ENCODE results near the gene PDE6B.
"Not testable (repeated sequence)": the region's sequence is repeated elsewhere in the genome, so short reads cannot be mapped to it uniquely, and the experiment has no call there.

Gene PDE6B

DNA sequence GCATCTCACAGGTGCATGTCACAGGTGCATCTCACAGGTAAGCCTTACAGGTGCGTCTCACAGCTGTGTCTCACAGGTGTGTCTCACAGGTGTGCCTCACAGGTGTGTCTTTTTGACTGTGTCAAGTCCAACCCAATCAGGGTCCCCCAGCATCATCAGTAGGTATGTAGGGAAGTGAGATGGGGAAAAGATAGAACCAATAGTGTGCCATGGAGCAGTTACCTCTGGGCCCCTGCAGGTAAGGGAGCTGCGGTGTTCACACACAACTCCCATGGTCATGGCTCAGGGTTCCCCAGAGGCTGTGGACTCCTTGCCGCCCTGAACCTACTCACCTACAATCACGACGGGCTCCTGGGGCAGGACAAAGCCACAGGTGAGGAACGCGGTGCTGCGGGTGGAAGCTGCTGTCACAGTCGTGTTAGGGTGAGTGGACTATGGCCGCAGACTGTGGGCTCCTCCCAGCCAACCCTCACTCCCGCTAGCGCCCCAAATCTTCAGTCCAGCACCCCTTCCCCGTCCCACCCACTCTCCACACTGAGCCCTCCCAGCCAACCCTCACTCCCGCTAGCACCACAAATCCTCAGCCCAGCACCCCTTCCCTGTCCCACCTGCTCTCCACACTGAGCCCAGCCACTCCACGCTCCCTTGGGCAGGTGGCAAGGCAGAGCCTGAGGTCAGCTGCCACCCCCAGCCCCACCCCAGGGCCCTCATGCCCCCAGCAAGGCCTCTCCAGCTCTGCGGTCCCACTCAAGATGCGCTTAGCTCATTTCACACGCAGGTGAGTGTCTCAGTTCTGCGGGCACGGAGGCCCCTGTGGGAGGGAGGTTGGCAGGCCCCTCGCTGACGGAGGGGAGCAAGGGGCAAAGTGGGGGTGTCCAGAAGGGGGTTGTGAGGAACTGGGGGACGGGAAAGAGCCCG, 2.1 kb upstream of the PDE6B start:
- no peak for DNase-seq

DNA sequence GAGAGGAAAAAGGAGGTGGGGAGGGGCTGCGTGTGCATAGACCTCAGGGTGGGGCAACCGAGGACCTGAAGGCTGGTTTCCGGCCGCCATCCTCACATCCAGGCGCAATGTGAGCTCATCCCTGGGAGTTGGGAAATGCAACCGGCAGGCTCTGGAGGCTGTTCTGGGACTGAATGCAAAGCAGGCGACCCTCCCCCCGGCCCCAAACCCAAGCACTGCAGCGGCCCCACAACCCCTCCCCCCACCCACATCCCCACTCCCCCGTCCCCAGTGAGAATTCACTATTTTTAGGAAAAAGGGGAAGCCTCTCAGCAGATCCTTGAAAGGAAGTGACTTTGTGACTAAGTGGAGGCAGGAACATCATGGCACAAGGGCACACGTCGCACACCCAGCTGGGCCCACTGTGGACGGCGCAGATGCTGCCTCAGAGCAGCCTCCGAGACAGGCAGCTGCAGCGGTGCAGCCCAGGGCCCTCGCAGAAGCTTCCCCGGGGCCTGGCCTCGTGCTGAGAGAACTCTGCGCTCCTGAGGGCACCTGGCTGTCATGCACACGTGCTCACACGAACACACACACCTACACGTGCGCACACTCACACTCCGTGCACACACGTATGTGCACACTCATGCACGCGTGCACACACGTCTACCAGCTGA, 1.3 kb upstream of the PDE6B start:
- DNase-seq: no peak

DNA sequence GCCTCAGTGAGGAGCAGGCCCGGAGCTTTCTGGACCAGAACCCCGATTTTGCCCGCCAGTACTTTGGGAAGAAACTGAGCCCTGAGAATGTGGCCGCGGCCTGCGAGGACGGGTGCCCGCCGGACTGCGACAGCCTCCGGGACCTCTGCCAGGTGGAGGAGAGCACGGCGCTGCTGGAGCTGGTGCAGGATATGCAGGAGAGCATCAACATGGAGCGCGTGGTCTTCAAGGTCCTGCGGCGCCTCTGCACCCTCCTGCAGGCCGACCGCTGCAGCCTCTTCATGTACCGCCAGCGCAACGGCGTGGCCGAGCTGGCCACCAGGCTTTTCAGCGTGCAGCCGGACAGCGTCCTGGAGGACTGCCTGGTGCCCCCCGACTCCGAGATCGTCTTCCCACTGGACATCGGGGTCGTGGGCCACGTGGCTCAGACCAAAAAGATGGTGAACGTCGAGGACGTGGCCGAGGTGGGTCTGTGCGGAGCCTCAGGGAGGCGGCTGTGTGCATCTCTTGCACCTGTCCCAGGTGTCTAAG, 323 bp downstream of the PDE6B start:
- no peak for DNase-seq

DNA sequence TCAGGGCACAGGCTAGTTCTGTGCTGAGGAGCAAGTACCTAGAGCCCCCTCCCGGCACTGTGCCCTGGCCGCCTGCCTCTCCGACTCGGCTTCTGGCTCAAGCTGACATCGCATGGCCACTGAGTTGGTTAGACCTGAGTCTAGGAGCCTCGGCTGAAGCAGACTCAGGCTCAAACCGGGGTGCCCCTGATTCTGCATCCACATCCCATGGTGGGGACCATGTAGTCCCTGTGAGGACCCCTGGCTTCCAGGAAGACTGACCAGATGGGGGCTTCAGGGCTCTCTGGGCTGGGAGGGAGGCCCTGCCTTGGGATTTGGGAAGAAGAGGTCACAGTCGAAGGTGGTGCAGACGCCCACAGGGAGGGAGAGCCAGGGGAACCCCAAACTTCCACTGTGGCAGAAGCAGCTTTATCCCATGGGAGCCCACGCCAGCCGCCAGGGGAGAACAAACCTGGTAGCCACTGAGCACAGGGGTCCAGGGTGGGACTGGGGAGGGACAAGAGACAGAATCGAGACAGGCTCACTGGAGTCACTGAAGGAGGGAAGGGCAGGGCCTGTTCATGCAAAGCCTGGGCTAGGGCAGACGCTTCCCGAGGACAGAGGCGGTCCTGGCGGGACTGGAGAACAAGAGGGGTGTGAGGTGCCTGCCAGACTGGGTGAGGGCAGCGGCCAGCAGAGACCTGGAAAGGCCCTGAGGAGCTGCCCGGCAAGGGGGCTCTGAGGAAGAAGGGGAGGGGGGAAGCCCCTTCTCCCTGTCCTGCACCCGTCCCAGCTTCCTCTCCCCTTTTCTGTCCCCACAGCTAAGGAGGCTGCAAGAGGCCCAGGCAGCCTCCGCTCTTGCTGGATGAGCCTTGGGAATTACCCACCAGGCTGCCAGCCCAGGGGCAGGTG, 1.1 kb downstream of the PDE6B start:
- DNase-seq: no peak

DNA sequence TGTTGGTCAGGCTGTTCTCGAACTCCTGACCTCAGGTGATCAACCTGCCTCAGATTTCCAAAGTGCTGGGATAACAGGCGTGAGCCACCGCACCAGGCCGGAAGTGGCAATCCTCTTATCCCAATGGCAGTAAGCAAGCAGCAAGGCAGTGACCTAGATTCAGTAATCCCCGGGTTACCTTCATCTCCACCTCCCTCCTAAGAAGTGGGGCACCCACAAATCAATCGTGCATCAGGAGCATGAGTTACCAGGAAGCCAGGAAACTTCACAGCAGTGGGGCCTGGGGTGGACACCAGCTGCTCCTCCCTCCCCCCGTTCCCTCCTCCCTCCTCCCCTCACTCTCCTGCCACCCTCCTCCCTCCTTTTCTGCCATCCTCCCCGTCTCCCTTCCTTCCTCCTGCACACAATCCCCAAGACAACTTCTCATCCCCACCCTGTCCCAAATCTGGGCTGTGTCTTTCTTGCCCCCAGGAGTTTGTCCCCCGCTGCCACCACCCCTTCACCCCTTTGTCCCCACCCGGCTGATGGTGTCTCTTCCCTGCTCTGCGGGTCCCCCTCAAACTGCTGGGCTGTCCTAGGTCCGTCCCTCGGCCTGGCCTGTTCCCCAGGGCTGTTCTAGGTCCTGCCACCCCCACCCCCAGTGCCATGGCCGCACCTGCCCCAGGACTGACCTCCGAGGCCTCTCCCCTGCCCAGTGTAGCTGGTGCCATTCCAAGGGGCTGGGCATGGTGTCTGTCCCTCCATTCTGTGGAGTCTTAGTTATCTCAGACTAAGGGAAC, 2.2 kb downstream of the PDE6B start:
- DNase-seq: no peak

DNA sequence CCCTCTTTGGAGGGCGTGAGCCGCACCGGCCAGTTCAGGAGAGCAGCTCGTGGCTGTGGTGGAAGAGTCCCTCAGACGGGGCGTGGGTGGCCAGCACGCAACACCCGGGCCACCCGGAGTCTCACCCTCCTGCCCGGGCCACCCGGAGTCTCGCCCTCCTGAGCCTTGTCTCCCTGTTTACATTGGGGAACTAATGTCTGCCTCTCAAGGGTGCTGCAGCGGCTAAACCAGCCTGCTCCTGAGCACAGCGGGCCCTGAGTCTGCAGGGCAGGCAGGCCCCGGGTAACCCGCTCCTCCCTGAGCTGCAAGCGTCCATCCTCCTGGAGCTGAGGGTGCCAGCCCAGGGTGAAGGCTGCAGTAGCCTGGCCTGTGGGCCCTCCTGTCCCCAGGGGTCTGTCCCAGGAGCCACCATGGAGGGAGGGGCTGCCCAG, 3.0 kb downstream of the PDE6B start:
- DNase-seq: no peak

DNA sequence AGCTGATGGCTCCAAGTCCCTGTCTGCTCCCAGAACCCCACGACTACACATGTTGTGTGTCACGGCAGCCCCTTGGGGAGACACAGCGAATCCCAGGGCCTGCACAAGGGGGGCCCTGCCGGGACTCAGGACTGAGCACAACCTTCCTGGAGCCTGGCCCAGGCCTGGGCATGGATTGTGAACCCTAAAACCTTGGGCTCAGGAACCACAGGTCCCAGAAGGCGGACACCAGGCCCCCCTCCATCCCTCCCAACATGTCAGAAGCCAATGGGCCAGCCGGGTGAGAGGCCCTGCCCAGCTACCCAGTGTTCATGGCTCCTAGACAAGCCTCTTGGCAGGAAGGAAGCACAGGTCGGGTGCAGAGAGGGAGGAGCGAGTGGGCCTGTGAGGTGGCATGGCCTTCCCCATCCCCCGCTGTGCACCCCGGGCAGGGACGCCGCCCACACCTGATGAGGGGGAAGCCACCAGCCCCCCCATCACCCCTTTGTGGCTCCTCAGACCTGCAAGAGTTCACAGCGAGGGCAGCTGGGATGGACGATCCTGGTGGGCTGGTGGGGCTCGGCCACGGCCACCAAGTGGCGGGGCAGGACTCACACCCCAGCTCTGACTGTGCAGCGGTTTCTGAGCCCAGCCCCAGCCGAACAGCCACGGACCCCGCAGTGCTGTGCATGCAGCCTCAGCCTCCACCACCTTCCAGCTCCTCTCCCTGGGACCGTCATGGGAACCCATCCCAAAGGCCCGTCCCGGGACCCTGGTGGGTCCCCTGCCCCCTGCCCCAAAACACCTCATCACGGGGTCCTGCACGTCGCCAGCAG, 3.7 kb downstream of the PDE6B start:
- DNase-seq: no peak

GRCh38 chr4:629636-629914, 4.2 kb downstream of the PDE6B start:
- no peak for DNase-seq

GRCh38 chr4:629915-630641, 4.7 kb downstream of the PDE6B start:
- no peak for DNase-seq

DNA sequence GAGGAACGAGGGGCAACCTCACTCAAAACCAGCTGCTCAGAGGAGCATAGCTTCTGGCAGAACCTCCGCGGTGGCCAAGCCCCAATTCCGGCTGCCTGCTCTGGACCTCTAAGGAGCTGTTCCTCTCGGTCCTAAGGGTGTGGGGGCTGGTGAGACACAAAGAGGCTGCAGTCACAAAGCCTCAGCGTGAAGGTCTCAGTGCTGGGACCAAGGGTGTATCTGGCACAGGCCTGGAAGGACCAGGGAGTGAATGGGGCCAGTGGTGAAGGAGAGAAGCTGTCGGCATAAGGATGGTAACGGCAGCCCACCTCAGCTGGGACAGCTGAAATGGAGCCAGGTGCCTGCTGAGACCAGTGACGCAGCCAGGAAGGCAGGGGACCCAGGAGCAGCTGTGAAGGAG, 5.3 kb downstream of the PDE6B start:
- no peak for DNase-seq

GRCh38 chr4:632196-632790, 6.9 kb downstream of the PDE6B start:
- no peak for DNase-seq

GRCh38 chr4:632926-633325, 7.6 kb downstream of the PDE6B start:
- DNase-seq: no peak

- DNase-seq: no peak
Measured at GRCh38 chr4:633406-633805, 8.0 kb downstream of the PDE6B start.

- no peak for DNase-seq
Measured at GRCh38 chr4:633976-634598, 8.7 kb downstream of the PDE6B start.

DNA sequence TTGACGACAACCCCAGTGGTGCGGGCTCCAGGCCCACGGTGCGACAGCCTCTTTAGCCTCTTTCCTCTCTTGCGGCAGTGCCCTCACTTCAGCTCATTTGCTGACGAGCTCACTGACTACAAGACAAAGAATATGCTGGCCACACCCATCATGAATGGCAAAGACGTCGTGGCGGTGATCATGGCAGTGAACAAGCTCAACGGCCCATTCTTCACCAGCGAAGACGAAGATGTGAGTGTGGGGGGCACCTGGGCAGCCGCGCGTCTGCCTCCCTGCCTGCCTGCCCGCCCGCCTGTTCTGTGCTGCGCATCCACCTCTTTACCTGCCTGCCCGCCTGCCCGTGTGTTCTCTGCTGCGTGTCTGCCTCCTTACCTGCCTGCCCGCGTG, 9.2 kb downstream of the PDE6B start:
- no peak for DNase-seq

GRCh38 chr4:635066-635835, 9.9 kb downstream of the PDE6B start:
- DNase-seq: not testable (repeated sequence)

GRCh38 chr4:635851-636627, 10.7 kb downstream of the PDE6B start:
- DNase-seq: no peak

GRCh38 chr4:636628-637159, 11.3 kb downstream of the PDE6B start:
- no peak for DNase-seq
